Esophagus muscularis mucosa (tissue), 3 donors: ENCODE measurements around the gene SLC25A39.

ENCODE experiments used
- POLR2A ChIP-seq: fragments of 450-650 bp; IDR thresholded peaks from one replicate; pipeline ENCODE4 v1.6.1; 2017; ENCODE audit warnings: antibody characterized with exemption, moderate library complexity, mild to moderate bottlenecking, low read depth
- POLR2AphosphoS5 ChIP-seq, 2 donors: sonication (generic); formaldehyde crosslinking; IDR thresholded peaks; one replicate each; pipeline ENCODE4 v1.6.1; 2017; ENCODE audit warnings: antibody characterized with exemption in 2 of 2
- TF ChIP-seq, protein P1 (sequence below), 3 experiments: fragments of 200-600 bp in 2 of 3; fragments of 450-650 bp in 1 of 3; sonication (generic) in 2 of 3; IDR thresholded peaks; one replicate each; pipeline ENCODE4 v1.5.1; 2017 to 2019; ENCODE audit warnings: antibody characterized with exemption in 3 of 3, mild to moderate bottlenecking in 2 of 3, moderate library complexity in 1 of 3

DNA sequence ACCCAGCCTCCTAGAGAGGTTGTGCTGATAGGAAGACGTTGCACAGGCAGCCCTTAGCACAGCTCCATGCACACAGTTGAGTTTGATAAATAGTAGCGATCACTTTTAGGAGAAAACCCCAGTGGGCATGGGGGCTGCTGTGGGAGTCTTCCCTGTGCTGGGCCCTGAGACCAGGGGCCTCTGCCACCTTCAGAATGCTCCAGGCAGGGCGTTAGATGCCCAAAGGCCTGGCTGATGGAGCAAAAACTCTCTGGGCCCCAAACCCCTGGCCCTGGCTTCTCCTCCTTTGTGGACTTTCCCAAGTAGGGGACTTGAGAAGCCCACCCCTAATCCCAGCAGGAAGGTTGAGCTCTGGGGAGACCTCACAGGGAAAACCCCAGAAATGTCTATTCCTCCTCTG is 42.4 kb downstream of the SLC25A39 start:
- TF ChIP-seq POLR2AphosphoS5 (IDR thresholded peaks at IDR 0.05) (no peak), POLR2A (no peak)
- TF ChIP-seq, protein P1, sequence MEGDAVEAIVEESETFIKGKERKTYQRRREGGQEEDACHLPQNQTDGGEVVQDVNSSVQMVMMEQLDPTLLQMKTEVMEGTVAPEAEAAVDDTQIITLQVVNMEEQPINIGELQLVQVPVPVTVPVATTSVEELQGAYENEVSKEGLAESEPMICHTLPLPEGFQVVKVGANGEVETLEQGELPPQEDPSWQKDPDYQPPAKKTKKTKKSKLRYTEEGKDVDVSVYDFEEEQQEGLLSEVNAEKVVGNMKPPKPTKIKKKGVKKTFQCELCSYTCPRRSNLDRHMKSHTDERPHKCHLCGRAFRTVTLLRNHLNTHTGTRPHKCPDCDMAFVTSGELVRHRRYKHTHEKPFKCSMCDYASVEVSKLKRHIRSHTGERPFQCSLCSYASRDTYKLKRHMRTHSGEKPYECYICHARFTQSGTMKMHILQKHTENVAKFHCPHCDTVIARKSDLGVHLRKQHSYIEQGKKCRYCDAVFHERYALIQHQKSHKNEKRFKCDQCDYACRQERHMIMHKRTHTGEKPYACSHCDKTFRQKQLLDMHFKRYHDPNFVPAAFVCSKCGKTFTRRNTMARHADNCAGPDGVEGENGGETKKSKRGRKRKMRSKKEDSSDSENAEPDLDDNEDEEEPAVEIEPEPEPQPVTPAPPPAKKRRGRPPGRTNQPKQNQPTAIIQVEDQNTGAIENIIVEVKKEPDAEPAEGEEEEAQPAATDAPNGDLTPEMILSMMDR (IDR thresholded peaks at IDR 0.05): no peak
